Measurements from ENCODE around the gene TWIST2. TPM values are rescaled to one million over a fixed set of nuclear protein-coding genes. Genes with fewer than 3 reads are reported as not detected.

Gene TWIST2
- total RNA-seq, 4 donors from 2014 or later = 72.5 to 140 (median 106) TPM

DNA sequence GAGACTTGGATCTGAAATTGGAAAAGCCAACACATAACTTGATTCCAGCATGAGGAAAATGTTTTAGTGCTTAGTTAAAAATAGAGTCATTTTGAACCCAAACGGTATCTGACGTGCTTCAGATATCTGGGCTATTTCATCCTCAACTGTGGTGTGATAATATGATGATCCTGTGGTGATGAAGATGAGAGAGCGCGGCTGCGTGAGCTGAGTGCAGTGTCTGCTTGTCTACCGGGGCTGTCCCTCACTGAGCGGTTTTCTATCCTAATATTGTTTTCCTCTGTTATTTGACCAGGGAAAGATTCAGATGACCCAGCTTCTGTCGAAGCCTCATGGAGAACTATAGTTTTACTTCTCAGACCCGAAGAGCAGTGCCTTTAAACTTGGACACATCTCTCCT is 5.8 kb downstream of the TWIST2 start:
- no peak overlapping the region for H3K27ac ChIP-seq
- no peak overlapping the region for H3K4me3 ChIP-seq
- no peak for DNase-seq (ENCODE audit: low spot score in 2 of 2)
- WGBS, 2 donors = 84 to 86% methylated on average over 9 of the region's 9 CpGs
- H3K4me1 ChIP-seq = peaks cover 0 to 12% (median 0%) of the 10 kb centered on the region in 4 donors
- no peaks in the 10 kb centered on the region for H3K36me3 ChIP-seq
- TF ChIP-seq, protein P1, sequence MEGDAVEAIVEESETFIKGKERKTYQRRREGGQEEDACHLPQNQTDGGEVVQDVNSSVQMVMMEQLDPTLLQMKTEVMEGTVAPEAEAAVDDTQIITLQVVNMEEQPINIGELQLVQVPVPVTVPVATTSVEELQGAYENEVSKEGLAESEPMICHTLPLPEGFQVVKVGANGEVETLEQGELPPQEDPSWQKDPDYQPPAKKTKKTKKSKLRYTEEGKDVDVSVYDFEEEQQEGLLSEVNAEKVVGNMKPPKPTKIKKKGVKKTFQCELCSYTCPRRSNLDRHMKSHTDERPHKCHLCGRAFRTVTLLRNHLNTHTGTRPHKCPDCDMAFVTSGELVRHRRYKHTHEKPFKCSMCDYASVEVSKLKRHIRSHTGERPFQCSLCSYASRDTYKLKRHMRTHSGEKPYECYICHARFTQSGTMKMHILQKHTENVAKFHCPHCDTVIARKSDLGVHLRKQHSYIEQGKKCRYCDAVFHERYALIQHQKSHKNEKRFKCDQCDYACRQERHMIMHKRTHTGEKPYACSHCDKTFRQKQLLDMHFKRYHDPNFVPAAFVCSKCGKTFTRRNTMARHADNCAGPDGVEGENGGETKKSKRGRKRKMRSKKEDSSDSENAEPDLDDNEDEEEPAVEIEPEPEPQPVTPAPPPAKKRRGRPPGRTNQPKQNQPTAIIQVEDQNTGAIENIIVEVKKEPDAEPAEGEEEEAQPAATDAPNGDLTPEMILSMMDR (IDR thresholded peaks at IDR 0.05) = no peak
- TF ChIP-seq POLR2A (IDR thresholded peaks at IDR 0.05) (no peak), EP300 (IDR thresholded peaks at IDR 0.05) (no peak)
- H3K27me3 ChIP-seq = peaks cover 0 to 46% of the 10 kb centered on the region in 2 donors
- no peaks in the 10 kb centered on the region for H3K9me3 ChIP-seq

DNA sequence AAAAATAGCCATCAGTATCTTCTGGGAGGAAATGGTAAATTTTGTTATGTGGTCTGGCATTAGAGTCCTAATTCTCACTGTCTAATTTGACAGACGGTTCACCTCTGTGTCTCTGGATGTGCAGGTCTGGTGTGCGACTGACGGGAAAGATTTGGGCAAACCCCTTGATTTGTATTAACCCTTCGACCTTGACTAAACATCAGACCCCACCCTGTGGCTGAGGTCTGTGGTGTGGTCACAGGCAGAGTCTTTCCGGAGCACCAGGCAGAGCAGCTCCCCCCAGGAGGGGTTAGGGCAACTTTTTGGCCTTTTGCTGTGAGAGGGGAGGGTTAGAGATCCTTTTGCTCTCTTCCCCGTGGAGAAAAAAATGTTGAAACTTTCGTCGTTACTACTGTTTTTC is 6.4 kb downstream of the TWIST2 start:
- H3K36me3 ChIP-seq = no peaks in the 10 kb centered on the region
- H3K4me3 ChIP-seq = no peak overlapping the region
- WGBS, 2 donors = 73 to 74% methylated on average over 8 of the region's 8 CpGs
- H3K27ac ChIP-seq = no peak overlapping the region
- peaks cover 0 to 7% (median 0%) of the 10 kb centered on the region in 4 donors for H3K4me1 ChIP-seq
- no peak for TF ChIP-seq POLR2A (IDR thresholded peaks at IDR 0.05)
- TF ChIP-seq, protein P1 (IDR thresholded peaks at IDR 0.05) = no peak
- TF ChIP-seq EP300 (IDR thresholded peaks at IDR 0.05) = no peak
- no peaks in the 10 kb centered on the region for H3K9me3 ChIP-seq
- H3K27me3 ChIP-seq = peaks cover 0 to 40% of the 10 kb centered on the region in 2 donors
- no peak for DNase-seq (ENCODE audit: low spot score in 2 of 2)

DNA sequence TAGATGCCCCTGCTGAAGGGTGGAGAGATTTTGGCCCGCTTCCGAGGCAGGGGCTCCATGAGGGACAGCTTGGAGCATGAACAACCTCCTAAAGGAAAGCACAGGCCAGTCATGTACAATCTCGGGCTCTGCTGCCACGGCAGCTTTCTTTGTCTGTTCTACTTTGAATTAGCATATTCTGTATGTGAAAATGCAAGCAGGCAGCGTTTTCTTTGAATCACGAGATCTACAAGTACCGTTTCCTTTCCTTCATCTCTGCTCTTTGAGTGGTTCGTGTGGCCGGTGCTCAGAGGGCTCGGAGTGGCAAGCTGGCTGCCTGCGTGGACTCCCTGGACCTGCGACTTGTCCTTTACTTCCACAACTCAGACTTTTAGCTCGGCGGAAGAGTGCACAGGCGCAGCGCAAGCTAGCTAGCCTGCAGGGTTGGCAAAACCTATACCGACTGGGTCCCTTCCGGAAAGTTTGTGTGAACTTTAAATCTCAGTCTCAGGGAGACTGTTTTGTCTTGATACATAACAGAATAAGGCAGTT is 6.9 kb downstream of the TWIST2 start:
- Histone ChIP-seq H3K4me1 (peaks cover 0 to 2% (median 0%) of the 10 kb centered on the region in 4 donors), H3K27ac (no peak overlapping the region), H3K4me3 (no peak overlapping the region), H3K36me3 (no peaks in the 10 kb centered on the region), H3K9me3 (no peaks in the 10 kb centered on the region), H3K27me3 (peaks cover 0 to 35% of the 10 kb centered on the region in 2 donors)
- TF ChIP-seq EP300 (IDR thresholded peaks at IDR 0.05) = no peak
- TF ChIP-seq, protein P1 (IDR thresholded peaks at IDR 0.05) = no peak
- no peak for TF ChIP-seq POLR2A (IDR thresholded peaks at IDR 0.05)
- no peak for DNase-seq (ENCODE audit: low spot score in 2 of 2)
- WGBS, 2 donors = 87 to 90% methylated on average over 18 of the region's 18 CpGs

DNA sequence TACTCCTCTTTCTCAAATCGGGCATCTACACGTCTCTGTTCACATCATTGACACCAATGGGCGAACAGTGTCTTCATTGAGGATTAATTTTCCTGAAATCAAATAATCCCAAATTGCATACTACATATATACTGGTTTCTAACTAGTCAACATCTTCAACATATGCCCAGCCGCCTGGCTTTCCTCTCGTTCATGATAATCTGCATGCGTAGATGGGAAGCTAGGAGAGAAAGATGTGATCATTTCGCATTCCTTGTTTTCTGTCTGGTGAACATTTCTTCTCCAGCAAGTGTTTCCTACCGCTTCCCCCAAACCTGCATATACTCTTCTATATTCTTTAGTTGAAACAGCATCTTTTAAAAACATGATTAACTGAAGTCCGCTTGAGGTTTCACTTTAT is 7.4 kb downstream of the TWIST2 start:
- TF ChIP-seq EP300 (IDR thresholded peaks at IDR 0.05) (no peak), POLR2A (IDR thresholded peaks at IDR 0.05) (no peak)
- TF ChIP-seq, protein P1 (IDR thresholded peaks at IDR 0.05) = no peak
- DNase-seq (ENCODE audit: low spot score in 2 of 2) = no peak
- H3K4me1 ChIP-seq = no peaks in the 10 kb centered on the region
- no peak overlapping the region for H3K27ac ChIP-seq
- 95 to 96% methylated on average over 9 of the region's 9 CpGs for WGBS, 2 donors
- no peaks in the 10 kb centered on the region for H3K9me3 ChIP-seq
- no peaks in the 10 kb centered on the region for H3K36me3 ChIP-seq
- H3K4me3 ChIP-seq = no peak overlapping the region
- peaks cover 0 to 31% of the 10 kb centered on the region in 2 donors for H3K27me3 ChIP-seq

DNA sequence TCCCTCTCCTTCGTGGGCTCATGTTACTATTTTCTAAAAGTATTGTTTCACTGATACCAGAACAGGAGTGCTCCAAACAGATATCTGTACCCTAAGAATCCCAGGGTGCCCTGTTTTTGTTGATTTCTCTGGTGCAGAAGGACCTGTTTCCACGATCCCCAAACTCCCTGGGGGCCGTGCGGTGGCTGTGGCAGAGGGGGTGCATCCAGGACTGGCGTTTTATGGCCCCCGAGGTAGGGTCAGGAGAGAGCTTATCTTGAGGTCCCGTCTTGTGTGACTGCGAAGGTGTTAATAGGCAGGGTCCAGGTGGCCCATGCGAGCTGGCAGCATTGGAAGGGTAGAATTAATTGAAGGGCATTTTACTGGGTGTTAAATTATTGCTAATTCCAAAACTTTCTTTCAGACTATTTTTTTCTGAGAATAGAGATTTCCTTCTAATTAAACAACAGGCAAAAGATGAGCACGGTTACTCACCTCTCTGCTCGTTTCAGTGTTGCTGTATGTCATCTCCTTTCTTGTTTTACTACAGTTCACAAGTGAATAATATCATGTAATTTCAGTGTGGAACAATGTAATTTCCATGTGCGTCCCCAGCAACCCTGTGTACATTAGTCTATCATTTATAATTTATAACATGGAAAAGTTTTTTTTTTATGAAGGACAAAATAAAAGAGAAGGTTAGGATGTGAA is 8.2 kb downstream of the TWIST2 start:
- no peak overlapping the region for H3K4me3 ChIP-seq
- peaks cover 0 to 25% of the 10 kb centered on the region in 2 donors for H3K27me3 ChIP-seq
- no peak overlapping the region for H3K27ac ChIP-seq
- H3K9me3 ChIP-seq = no peaks in the 10 kb centered on the region
- 89 to 91% methylated on average over 12 of the region's 12 CpGs for WGBS, 2 donors
- no peak for TF ChIP-seq POLR2A (IDR thresholded peaks at IDR 0.05)
- H3K36me3 ChIP-seq = no peaks in the 10 kb centered on the region
- H3K4me1 ChIP-seq = no peaks in the 10 kb centered on the region
- no peak for DNase-seq (ENCODE audit: low spot score in 2 of 2)

All from tibial nerve (tissue), 4 donors.